H1 (cell line): ENCODE measurements around the gene DIPK2B. TPM values are rescaled to one million over a fixed set of nuclear protein-coding genes. Genes with fewer than 3 reads are reported as not detected.

Experiments used
- CTCF ChIA-PET: fragments of 300-600 bp; sonication (Branson Sonifier 250); formaldehyde crosslinking; loops from one replicate; lab custom pipeline; 2021; ENCODE audit not compliant: partially characterized antibody; lab: Charles Lee
- POLR2A ChIA-PET: fragments of 300-600 bp; sonication (Branson Sonifier 250); formaldehyde crosslinking; loops from one replicate; lab custom pipeline; 2021; ENCODE audit warnings: inconsistent platforms; ENCODE audit not compliant: partially characterized antibody; lab: Charles Lee
- DNase-seq, 2 experiments: peaks; one replicate each; pipeline versions ENCODE4 v3.0.0 to v3.0.0-alpha.2; 2010 to 2022; ENCODE audit warnings: low spot score in 2 of 2, low read depth in 1 of 2, mixed read lengths in 1 of 2
- FAIRE-seq: peaks from 2 replicates; lab custom pipeline; 2011; peaks lifted over from hg19 to GRCh38; lab: Jason Lieb, UNC
- H2AFZ ChIP-seq: 2 replicates; pipeline ENCODE4 v1.8.1; 2012; ENCODE audit warnings: low read length, inconsistent platforms
- H2AK5ac ChIP-seq: 2 replicates; pipeline ENCODE4 v1.6.1; 2013; ENCODE audit warnings: low read depth, low read length
- H2BK120ac ChIP-seq: replicated peaks from 2 replicates; pipeline ENCODE3; 2013; ENCODE audit warnings: low read depth, low read length, inconsistent platforms
- H2BK12ac ChIP-seq: 2 replicates; pipeline ENCODE4 v1.6.1; 2013; ENCODE audit warnings: low read depth, low read length
- H2BK15ac ChIP-seq: 2 replicates; pipeline ENCODE4 v1.6.1; 2013; ENCODE audit warnings: low read length
- H2BK20ac ChIP-seq: 2 replicates; pipeline ENCODE4 v1.6.1; 2013; ENCODE audit warnings: low read length
- H2BK5ac ChIP-seq: 2 replicates; pipeline ENCODE4 v1.6.1; 2013; ENCODE audit warnings: low read depth, low read length
- H3K14ac ChIP-seq: 2 replicates; pipeline ENCODE4 v1.6.1; 2013; ENCODE audit warnings: inconsistent platforms; ENCODE audit not compliant: insufficient read length
- H3K18ac ChIP-seq: 2 replicates; pipeline ENCODE4 v1.6.1; 2013; ENCODE audit warnings: low read length; ENCODE audit errors: extremely low read depth
- H3K23ac ChIP-seq: 2 replicates; pipeline ENCODE4 v1.6.1; 2013; ENCODE audit warnings: inconsistent platforms; ENCODE audit not compliant: insufficient read length
- H3K23me2 ChIP-seq: 2 replicates; pipeline ENCODE4 v1.6.1; 2013; ENCODE audit warnings: low read depth, low read length
- H3K27ac ChIP-seq: 2 replicates; pipeline ENCODE4 v1.6.1; 2011; ENCODE audit warnings: low read depth, low read length, inconsistent platforms
- H3K27me3 ChIP-seq, 4 experiments: replicated peaks in 1 of 4; 1 replicate in 1 of 4; 2 replicates in 3 of 4; pipeline versions ENCODE4 v1.6.1 to v1.8.1; 2011 to 2013; ENCODE audit warnings: low read length in 3 of 4, mild to moderate bottlenecking in 3 of 4, inconsistent platforms in 2 of 4, mixed read lengths in 2 of 4, moderate library complexity in 1 of 4; ENCODE audit not compliant: control insufficient read depth in 3 of 4, insufficient read depth in 3 of 4; ENCODE audit errors: extremely low read depth in 1 of 4
- H3K36me3 ChIP-seq, 4 experiments: 2 replicates each; pipeline versions ENCODE4 v1.6.1 to v1.8.1; 2011 to 2013; ENCODE audit warnings: mild to moderate bottlenecking in 4 of 4, low read length in 3 of 4, moderate library complexity in 2 of 4, control low read depth in 1 of 4, inconsistent platforms in 1 of 4; ENCODE audit not compliant: insufficient read depth in 4 of 4, control insufficient read depth in 2 of 4
- H3K4ac ChIP-seq: replicated peaks from 2 replicates; pipeline ENCODE3; 2013; ENCODE audit warnings: low read length, low read depth, mixed read lengths, inconsistent platforms; ENCODE audit not compliant: insufficient read length
- H3K4me1 ChIP-seq, 4 experiments: replicated peaks in 1 of 4; 1 replicate in 1 of 4; 2 replicates in 3 of 4; pipeline versions ENCODE4 v1.6.1 to v1.8.1; 2011 to 2013; ENCODE audit warnings: low read length in 3 of 4, inconsistent platforms in 2 of 4, mixed read lengths in 1 of 4; ENCODE audit not compliant: insufficient read depth in 4 of 4, control insufficient read depth in 3 of 4
- H3K4me2 ChIP-seq, 2 experiments: 2 replicates each; pipeline versions ENCODE4 v1.6.1 to v1.8.1; 2011 to 2013; ENCODE audit warnings: low read depth in 2 of 2, low read length in 2 of 2, control low read depth in 1 of 2, inconsistent platforms in 1 of 2, mild to moderate bottlenecking in 1 of 2; ENCODE audit not compliant: insufficient read depth in 1 of 2
- H3K4me3 ChIP-seq, 4 experiments: fragments of 200-600, 300-600 bp in 1 of 4; sonication (generic), shearing (Covaris generic), sonication (Bioruptor Twin) in 1 of 4; 2 replicates each; pipeline versions ENCODE4 v1.5.1 to v1.8.1; 2011 to 2016; ENCODE audit warnings: low read length in 4 of 4, low read depth in 3 of 4, control low read depth in 2 of 4, inconsistent platforms in 2 of 4, mild to moderate bottlenecking in 2 of 4, mixed read lengths in 1 of 4, moderate library complexity in 1 of 4; ENCODE audit not compliant: insufficient read depth in 2 of 4; ENCODE audit errors: extremely low read depth in 1 of 4
- H3K56ac ChIP-seq: replicated peaks from 2 replicates; pipeline ENCODE3; 2013; ENCODE audit warnings: low read depth, mild to moderate bottlenecking, mixed read lengths, low read length, inconsistent platforms; ENCODE audit not compliant: insufficient read length
- H3K79me1 ChIP-seq: 2 replicates; pipeline ENCODE4 v1.6.1; 2013; ENCODE audit warnings: low read depth, low read length, control low read depth
- H3K79me2 ChIP-seq, 2 experiments: 2 replicates each; pipeline versions ENCODE4 v1.6.1 to v1.8.1; 2012 to 2013; ENCODE audit warnings: low read length in 2 of 2, mild to moderate bottlenecking in 2 of 2, inconsistent platforms in 1 of 2; ENCODE audit not compliant: insufficient read depth in 2 of 2, control insufficient read depth in 1 of 2
- H3K9ac ChIP-seq, 4 experiments: replicated peaks in 1 of 4; 1 replicate in 1 of 4; 2 replicates in 3 of 4; pipeline versions ENCODE4 v1.6.1 to v1.8.1; 2011 to 2013; ENCODE audit warnings: low read depth in 3 of 4, low read length in 3 of 4, control low read depth in 2 of 4, mild to moderate bottlenecking in 2 of 4, moderate library complexity in 2 of 4, inconsistent platforms in 1 of 4; ENCODE audit errors: extremely low read depth in 1 of 4
- H3K9me3 ChIP-seq, 2 experiments: 2 replicates each; pipeline versions ENCODE4 v1.6.1 to v1.8.1; 2012 to 2013; ENCODE audit warnings: mild to moderate bottlenecking in 2 of 2, moderate library complexity in 2 of 2, control low read depth in 1 of 2, inconsistent platforms in 1 of 2, low read depth in 1 of 2, low read length in 1 of 2, mixed read lengths in 1 of 2; ENCODE audit not compliant: insufficient read depth in 2 of 2
- H4K20me1 ChIP-seq, 2 experiments: replicated peaks in 1 of 2; 2 replicates each; pipeline versions ENCODE3 to v1.8.1; 2011 to 2013; ENCODE audit warnings: inconsistent platforms in 2 of 2, low read length in 2 of 2, mild to moderate bottlenecking in 1 of 2; ENCODE audit not compliant: insufficient read depth in 2 of 2, control insufficient read depth in 1 of 2
- H4K5ac ChIP-seq: 2 replicates; pipeline ENCODE4 v1.6.1; 2013; ENCODE audit warnings: low read length, low read depth, mixed read lengths, inconsistent platforms; ENCODE audit not compliant: insufficient read length
- H4K8ac ChIP-seq: 2 replicates; pipeline ENCODE4 v1.8.0; 2013; ENCODE audit warnings: mild to moderate bottlenecking, moderate library complexity, low read length, inconsistent platforms; ENCODE audit not compliant: insufficient read depth; ENCODE audit errors: extremely low read depth
- H4K91ac ChIP-seq: replicated peaks from 2 replicates; pipeline ENCODE3; 2013; ENCODE audit warnings: low read length, mixed read lengths, inconsistent platforms; ENCODE audit not compliant: insufficient read length
- SRF ChIP-seq: IDR thresholded peaks from 2 replicates; pipeline ENCODE4 v1.6.1; 2011; ENCODE audit warnings: mild to moderate bottlenecking, low read depth, low read length, moderate library complexity
- WGBS, 2 experiments: shearing (Covaris generic) in 1 of 2; methylation state at CpG; one replicate each; pipeline versions ENCODE4 v1.1.6 to v1.1.7; 2013 to 2015; ENCODE audit warnings: low lambda C conversion rate in 2 of 2, mixed read lengths in 2 of 2, inconsistent platforms in 1 of 2, low coverage in 1 of 2, missing lambda C conversion rate in 1 of 2; ENCODE audit not compliant: insufficient replicate concordance in 2 of 2, insufficient coverage in 1 of 2, insufficient read length in 1 of 2; ENCODE audit errors: extremely low coverage in 1 of 2, missing lambda C conversion rate in 1 of 2; 5-methylcytosine and 5-hydroxymethylcytosine counted together
- polyA plus RNA-seq, 7 experiments: library from polyadenylated mRNA; depleted of rRNA in 3 of 7; stranded (reverse) in 5 of 7; unstranded in 2 of 7; fragments of >200 nt in 5 of 7; fragments of 200-250 nt in 2 of 7; gene quantifications; 1 replicate in 5 of 7; 2 replicates in 1 of 7; 4 replicates in 1 of 7; pipeline versions ENCODE4 v1.2.1 to v1.2.3, GENCODE V29; 2011 to 2013; ENCODE audit warnings: missing spikeins in 2 of 7, mixed read lengths in 2 of 7
- total RNA-seq: library from RNA; stranded (reverse); fragmentation: NEBNext Ultra II Directional; extraction: Animal tissue kit (Norgen Biotek cat#: 25700); gene quantifications from 2 replicates; pipeline ENCODE4 v1.2.1, GENCODE V29; 2021

DIPK2B gene
- total and polyA plus RNA-seq, 2 of the 8 experiments (the other 6 are each of a cell fraction or from before 2014, with no cell fraction given): not detected

GRCh38 chrX:45187731-45188130 lies 12.9 kb downstream of the DIPK2B start:
- H3K14ac ChIP-seq: no peak overlapping the region
- no peak overlapping the region for H3K4me3 ChIP-seq
- FAIRE-seq (no peak), DNase-seq (no peak)
- no peaks in the 10 kb centered on the region for H3K36me3 ChIP-seq
- POLR2A ChIA-PET: no interaction called here
- H4K91ac ChIP-seq: no peak overlapping the region
- no peaks in the 10 kb centered on the region for H3K79me1 ChIP-seq
- no peak for TF ChIP-seq SRF
- H3K9me3 ChIP-seq: no peaks in the 10 kb centered on the region
- H2BK15ac ChIP-seq: no peak overlapping the region
- H3K56ac ChIP-seq: no peak overlapping the region
- H3K27ac ChIP-seq: no peak overlapping the region
- H3K79me2 ChIP-seq: no peaks in the 10 kb centered on the region
- no peak overlapping the region for H2BK20ac ChIP-seq
- no peak overlapping the region for H3K9ac ChIP-seq
- WGBS, 2 experiments: 83% methylated on average over 4 of the region's 6 CpGs; no CpG with 5 or more reads in 1 of the 2 experiments
- CTCF ChIA-PET: interaction anchor here (0.6 to 1.4 kb wide), 6 partner anchors 12 to 413 kb away, joined by 3 to 4 read pairs (median 4); no protein-coding TSS in a partner anchor
- H4K8ac ChIP-seq: no peak overlapping the region
- no peaks in the 10 kb centered on the region for H3K23me2 ChIP-seq
- H4K5ac ChIP-seq: no peak overlapping the region
- no peak overlapping the region for H3K4ac ChIP-seq
- H4K20me1 ChIP-seq: no peaks in the 10 kb centered on the region
- H3K23ac ChIP-seq: no peak overlapping the region
- no peak overlapping the region for H3K4me2 ChIP-seq
- no peaks in the 10 kb centered on the region for H3K4me1 ChIP-seq
- H2BK120ac ChIP-seq: no peak overlapping the region
- no peak overlapping the region for H2AFZ ChIP-seq
- no peak overlapping the region for H2AK5ac ChIP-seq
- no peaks in the 10 kb centered on the region for H3K27me3 ChIP-seq
- no peak overlapping the region for H3K18ac ChIP-seq
- H2BK12ac ChIP-seq: no peak overlapping the region
- H2BK5ac ChIP-seq: no peak overlapping the region
